ENCODE measurements around the gene HDLBP.
A peak's percentile ranks its signal among the peaks of the same experiment; 100 is the strongest.

The HDLBP gene

DNA sequence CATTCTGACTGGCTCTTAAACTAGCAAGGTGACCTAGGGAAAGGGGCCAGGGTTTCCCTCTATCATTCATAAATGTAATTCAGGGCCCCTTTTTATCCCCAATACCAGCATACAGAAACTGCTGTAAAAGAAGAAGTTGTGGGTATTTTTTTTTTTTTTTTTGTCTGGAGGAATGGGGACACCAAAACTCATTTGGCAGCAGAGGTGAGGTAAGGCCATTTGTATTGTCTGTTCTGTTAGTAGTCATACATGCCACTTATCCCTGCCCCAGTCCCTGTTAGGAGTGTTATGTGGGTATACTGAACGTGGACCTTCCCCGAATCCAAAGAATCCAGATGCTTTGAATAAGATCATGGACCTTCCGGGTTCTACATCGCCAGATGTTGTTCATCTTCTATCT is 1.9 kb upstream of the HDLBP start:
- TF ChIP-seq, protein P1, sequence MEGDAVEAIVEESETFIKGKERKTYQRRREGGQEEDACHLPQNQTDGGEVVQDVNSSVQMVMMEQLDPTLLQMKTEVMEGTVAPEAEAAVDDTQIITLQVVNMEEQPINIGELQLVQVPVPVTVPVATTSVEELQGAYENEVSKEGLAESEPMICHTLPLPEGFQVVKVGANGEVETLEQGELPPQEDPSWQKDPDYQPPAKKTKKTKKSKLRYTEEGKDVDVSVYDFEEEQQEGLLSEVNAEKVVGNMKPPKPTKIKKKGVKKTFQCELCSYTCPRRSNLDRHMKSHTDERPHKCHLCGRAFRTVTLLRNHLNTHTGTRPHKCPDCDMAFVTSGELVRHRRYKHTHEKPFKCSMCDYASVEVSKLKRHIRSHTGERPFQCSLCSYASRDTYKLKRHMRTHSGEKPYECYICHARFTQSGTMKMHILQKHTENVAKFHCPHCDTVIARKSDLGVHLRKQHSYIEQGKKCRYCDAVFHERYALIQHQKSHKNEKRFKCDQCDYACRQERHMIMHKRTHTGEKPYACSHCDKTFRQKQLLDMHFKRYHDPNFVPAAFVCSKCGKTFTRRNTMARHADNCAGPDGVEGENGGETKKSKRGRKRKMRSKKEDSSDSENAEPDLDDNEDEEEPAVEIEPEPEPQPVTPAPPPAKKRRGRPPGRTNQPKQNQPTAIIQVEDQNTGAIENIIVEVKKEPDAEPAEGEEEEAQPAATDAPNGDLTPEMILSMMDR (IDR thresholded peaks at IDR 0.05; ENCODE audit: low read depth, low read length) = no peak
- peak overlapping the region; percentile 81 for H3K4me3 ChIP-seq (ENCODE audit: low read depth, low read length)

DNA sequence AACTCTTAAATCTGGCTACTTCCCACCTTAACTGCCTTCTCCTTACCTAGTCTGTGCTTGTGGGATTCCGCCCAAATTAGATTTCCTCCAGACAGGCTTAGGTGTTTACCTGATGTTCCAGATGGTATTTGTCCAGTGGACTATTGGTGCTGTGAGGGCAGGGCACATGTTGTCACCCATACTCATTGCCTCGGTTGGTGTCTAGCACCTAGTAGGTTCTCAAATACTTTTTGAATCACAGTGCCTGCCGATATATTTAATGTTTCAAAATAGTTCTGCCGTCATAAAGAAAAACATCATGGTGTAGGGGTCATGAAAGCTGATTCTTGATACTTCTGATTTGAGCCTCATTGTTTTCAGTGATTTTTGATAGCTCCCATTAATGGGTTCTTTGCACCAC is 1.4 kb upstream of the HDLBP start:
- TF ChIP-seq, protein P1 (IDR thresholded peaks at IDR 0.05; ENCODE audit: low read depth, low read length) = no peak

DNA sequence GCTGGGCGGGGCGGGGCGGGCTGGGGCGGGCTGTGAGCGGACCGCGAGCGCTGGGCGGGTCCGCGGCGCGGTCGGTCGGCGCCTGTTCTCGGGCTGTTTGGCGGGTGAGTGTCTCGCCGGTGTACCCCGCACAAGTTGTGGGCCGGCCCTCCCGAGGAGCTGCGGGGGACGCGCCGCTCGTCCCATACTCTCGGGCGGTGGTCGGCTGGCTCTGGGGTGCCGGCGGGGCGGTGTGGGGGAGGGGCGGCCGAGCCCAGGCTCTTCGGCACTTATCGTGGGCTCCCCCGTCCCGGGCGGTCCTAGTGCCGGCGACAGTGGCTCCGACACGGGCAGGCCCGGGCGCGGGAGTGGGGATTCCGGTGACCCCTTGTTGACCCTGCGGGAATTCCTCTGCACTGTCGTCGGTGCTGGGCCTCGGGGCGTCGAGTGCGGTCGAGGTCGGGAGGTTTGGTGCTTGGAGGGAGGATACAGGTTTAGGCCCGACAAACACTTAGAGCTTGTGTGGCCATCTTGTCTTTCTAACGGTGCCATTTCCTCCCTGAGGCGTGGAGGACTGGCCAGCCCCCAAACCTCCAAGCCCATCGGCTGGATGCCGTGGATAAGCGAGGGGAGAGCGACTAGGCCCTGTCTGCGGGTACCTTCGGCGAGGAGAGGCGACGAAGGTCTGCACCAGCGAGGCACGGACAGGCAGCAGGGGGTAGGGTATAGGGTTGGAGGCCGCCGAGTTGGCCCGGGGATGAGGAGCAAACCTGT is 583 bp upstream of the HDLBP start, which contains the start of gene SEPTIN2:
Gene SEPTIN2, plus strand, starts transcription at position 47 of the 753 bp plus-strand sequence. CDS start 8,308 bp downstream, outside the sequence.
- TF ChIP-seq, protein P1 (IDR thresholded peaks at IDR 0.05; ENCODE audit: low read depth, low read length) = no peak
- H3K4me3 ChIP-seq (ENCODE audit: low read depth, low read length) = peak within 1 kb of the TSS; percentile 81

More for the DNA sequence above, 1.4 kb upstream of the HDLBP start:
- peak overlapping the region; percentile 81 for H3K4me3 ChIP-seq (ENCODE audit: low read depth, low read length)

DNA sequence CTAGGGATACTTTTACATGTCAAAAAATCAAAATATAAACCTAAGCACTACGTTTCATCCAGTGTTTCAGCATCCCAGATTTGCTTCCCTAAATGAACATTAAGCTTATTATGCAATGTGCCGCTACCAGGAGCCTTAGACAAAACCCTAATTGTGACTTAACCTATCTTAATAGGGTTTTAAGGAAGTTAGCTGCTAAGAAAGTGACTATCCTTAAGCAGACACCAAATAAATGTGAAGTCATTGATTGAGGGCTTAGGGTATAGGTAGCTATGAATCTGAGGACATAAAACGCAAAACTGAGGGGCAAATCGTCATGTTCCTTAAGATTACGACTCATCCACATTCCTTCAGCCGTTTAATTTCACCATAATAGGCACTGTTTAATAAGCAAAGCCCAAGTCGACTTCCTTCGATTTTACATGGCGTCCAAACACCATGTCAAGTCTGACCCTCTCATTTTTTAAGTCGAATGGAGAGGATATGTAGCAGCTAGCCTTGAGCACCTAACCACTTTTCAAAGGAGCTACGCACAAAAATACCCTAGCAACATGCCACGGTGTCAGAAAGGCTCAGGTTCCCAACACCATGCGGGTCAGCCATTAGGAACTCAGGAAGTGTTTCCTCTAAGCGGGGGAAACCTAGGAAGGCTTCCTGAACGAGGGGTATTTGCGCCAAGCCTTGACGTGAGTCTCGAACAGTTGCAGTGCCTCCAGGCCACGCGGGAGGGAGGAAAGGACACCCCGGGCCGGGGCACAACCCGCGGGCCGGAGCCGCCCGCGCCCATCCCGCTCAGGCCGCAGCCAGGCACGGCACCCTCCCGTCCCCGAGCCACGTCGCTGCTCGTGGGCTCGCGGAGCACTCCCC is 1.0 kb downstream of the HDLBP start:
- H3K4me3 ChIP-seq (ENCODE audit: low read depth, low read length) = peak overlapping the region; percentile 77
- TF ChIP-seq, protein P1 (IDR thresholded peaks at IDR 0.05; ENCODE audit: low read depth, low read length) = no peak

DNA sequence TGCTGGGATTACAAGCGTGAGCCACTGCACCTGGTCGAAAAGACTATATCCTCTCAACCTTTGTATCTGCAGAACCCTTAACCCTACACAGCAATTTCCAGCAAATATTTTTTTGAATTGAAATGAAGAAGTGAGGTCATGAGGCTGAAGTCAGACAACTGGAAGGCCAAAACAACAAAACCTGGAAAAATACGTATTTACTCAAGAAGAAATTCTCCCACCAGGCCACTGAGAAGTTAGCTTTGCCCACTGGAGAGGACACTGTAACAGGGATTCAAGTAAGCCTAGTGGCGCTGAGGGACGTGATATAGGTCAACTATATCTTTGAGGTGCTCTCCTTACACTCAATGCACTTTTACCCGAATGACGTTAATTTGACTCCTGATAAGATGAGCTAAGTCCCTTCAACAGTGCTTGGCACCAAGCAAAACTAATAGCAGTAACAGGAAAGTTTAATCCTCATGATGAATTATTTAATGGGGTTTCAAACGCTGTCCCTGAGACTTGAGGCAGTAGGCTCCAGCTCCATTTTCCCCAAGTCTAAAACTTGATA is 1.9 kb downstream of the HDLBP start:
- TF ChIP-seq, protein P1 (IDR thresholded peaks at IDR 0.05; ENCODE audit: low read depth, low read length) = no peak
- H3K4me3 ChIP-seq (ENCODE audit: low read depth, low read length) = no peak overlapping the region; the same call in 1 of the 2 replicates

DNA sequence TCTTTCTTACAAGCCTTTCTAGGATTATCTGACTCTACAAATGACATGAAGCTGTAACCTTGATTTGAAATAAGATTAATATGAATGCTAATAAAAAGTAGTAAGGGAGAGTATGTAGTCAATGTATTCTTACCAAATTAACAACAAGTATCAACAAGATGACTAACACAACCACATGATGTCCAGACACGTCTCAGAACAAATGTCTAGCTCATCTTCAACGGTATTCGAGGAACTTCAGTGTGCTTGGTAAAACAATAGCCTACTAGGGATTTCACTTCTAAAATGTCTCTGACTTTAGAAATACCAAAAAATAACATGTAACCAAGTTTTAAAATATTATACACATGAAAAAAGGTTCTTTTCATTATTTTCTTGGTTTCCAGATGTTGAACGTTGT is 3.4 kb downstream of the HDLBP start:
- no peak overlapping the region for H3K4me3 ChIP-seq (ENCODE audit: low read depth, low read length)
- TF ChIP-seq, protein P1 (IDR thresholded peaks at IDR 0.05; ENCODE audit: low read depth, low read length) = no peak

All from WI38 (cell line).